ENCODE measurements around the gene LRRC4B. TPM values are rescaled to one million over a fixed set of nuclear protein-coding genes. Genes with fewer than 3 reads are reported as not detected.

LRRC4B gene
- total RNA-seq, 1 donor from 2014 or later = not detected

DNA sequence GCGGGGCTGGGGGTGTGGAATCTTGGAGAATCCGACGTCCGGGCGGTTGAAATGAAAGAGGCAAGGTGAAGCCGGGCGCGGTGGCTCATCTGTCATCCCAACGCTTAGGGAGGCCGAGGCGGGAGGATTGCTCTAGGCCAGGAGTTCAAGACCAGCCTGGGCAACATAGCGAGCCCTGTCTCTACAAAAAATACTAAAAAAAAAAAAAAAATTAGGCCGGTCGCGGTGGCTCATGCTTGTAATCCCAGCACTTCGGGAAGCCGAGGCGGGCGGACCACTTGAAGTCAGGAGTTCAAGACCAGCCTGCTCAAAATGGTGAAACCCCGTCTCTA lies 91.4 kb downstream of the LRRC4B start:
- DNase-seq (ENCODE audit: low read depth) = no peak
- Histone ChIP-seq H3K79me2 (ENCODE audit: insufficient read depth, low read length) (peaks cover 25% of the 10 kb centered on the region), H3K4me2 (ENCODE audit: low read length) (peak overlapping the region; percentile 98), H3K4me3 (ENCODE audit: insufficient read depth, low read depth, low read length) (peak overlapping the region; percentile 98), H2AFZ (ENCODE audit: low read depth, low read length) (peak overlapping the region; percentile 99), H4K20me1 (ENCODE audit: insufficient read depth, low read length) (peaks cover 20% of the 10 kb centered on the region), H3K4me1 (ENCODE audit: insufficient read depth, low read length) (peaks cover 5% of the 10 kb centered on the region), H3K27me3 (ENCODE audit: insufficient read depth, low read length) (no peaks in the 10 kb centered on the region), H3K9me3 (ENCODE audit: insufficient read depth, low read depth, low read length) (no peaks in the 10 kb centered on the region), H3K27ac (ENCODE audit: low read depth, low read length) (peak overlapping the region; percentile 70), H3K36me3 (ENCODE audit: insufficient read depth, low read length) (no peaks in the 10 kb centered on the region), H3K9ac (ENCODE audit: low read length) (peak overlapping the region; percentile 97)
- H3K9me3 Mint-ChIP-seq (ENCODE audit: unreplicated experiment) = peaks cover 27% of the 10 kb centered on the region
- H3K27me3 Mint-ChIP-seq (ENCODE audit: low read depth, unreplicated experiment) = no peaks in the 10 kb centered on the region
- no peak overlapping the region for H3K4me3 Mint-ChIP-seq (ENCODE audit: unreplicated experiment)
- TF ChIP-seq EZH2 (IDR thresholded peaks at IDR 0.05; ENCODE audit: insufficient read depth, low read length) = no peak
- TF ChIP-seq, protein P1, sequence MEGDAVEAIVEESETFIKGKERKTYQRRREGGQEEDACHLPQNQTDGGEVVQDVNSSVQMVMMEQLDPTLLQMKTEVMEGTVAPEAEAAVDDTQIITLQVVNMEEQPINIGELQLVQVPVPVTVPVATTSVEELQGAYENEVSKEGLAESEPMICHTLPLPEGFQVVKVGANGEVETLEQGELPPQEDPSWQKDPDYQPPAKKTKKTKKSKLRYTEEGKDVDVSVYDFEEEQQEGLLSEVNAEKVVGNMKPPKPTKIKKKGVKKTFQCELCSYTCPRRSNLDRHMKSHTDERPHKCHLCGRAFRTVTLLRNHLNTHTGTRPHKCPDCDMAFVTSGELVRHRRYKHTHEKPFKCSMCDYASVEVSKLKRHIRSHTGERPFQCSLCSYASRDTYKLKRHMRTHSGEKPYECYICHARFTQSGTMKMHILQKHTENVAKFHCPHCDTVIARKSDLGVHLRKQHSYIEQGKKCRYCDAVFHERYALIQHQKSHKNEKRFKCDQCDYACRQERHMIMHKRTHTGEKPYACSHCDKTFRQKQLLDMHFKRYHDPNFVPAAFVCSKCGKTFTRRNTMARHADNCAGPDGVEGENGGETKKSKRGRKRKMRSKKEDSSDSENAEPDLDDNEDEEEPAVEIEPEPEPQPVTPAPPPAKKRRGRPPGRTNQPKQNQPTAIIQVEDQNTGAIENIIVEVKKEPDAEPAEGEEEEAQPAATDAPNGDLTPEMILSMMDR (IDR thresholded peaks at IDR 0.05; ENCODE audit: insufficient read depth, low read depth, low read length) = no peak
- H3K4me1 Mint-ChIP-seq (ENCODE audit: low read depth, unreplicated experiment) = no peaks in the 10 kb centered on the region
- no peak for FAIRE-seq
- no peaks in the 10 kb centered on the region for H3K36me3 Mint-ChIP-seq (ENCODE audit: low read depth, unreplicated experiment)
- no peak overlapping the region for H3K27ac Mint-ChIP-seq (ENCODE audit: unreplicated experiment)

GRCh38 chr19:50476224-50476906 lies 91.9 kb downstream of the LRRC4B start, which contains the start of the genes EMC10 and GARIN5A:
EMC10 (plus strand) TSS chr19:50476507; CDS start chr19:50476545, 38 bp downstream.
GARIN5A (minus strand) TSS chr19:50476848; CDS start chr19:50476388, 460 bp downstream.
- Mint-ChIP-seq H3K27me3 (ENCODE audit: low read depth, unreplicated experiment) (no peaks in the 10 kb centered on the region), H3K27ac (ENCODE audit: unreplicated experiment) (no peak within 1 kb of the TSS), H3K36me3 (ENCODE audit: low read depth, unreplicated experiment) (no peaks in the 10 kb centered on the region), H3K9me3 (ENCODE audit: unreplicated experiment) (peaks cover 28% of the 10 kb centered on the region), H3K4me1 (ENCODE audit: low read depth, unreplicated experiment) (no peaks in the 10 kb centered on the region), H3K4me3 (ENCODE audit: unreplicated experiment) (no peak within 1 kb of the TSS)
- Histone ChIP-seq H3K79me2 (ENCODE audit: insufficient read depth, low read length) (peaks cover 25% of the 10 kb centered on the region), H3K27me3 (ENCODE audit: insufficient read depth, low read length) (no peaks in the 10 kb centered on the region), H3K36me3 (ENCODE audit: insufficient read depth, low read length) (no peaks in the 10 kb centered on the region), H2AFZ (ENCODE audit: low read depth, low read length) (peak within 1 kb of the TSS; percentile 99), H3K9ac (ENCODE audit: low read length) (peak within 1 kb of the TSS; percentile 97), H4K20me1 (ENCODE audit: insufficient read depth, low read length) (peaks cover 20% of the 10 kb centered on the region), H3K4me2 (ENCODE audit: low read length) (peak within 1 kb of the TSS; percentile 98), H3K27ac (ENCODE audit: low read depth, low read length) (peak within 1 kb of the TSS; percentile 70), H3K9me3 (ENCODE audit: insufficient read depth, low read depth, low read length) (no peaks in the 10 kb centered on the region), H3K4me3 (ENCODE audit: insufficient read depth, low read depth, low read length) (peak within 1 kb of the TSS; percentile 98), H3K4me1 (ENCODE audit: insufficient read depth, low read length) (peaks cover 5% of the 10 kb centered on the region)
- peak; percentile 82 for DNase-seq (ENCODE audit: low read depth)
- no peak for TF ChIP-seq EZH2 (IDR thresholded peaks at IDR 0.05; ENCODE audit: insufficient read depth, low read length)
- TF ChIP-seq, protein P1 (IDR thresholded peaks at IDR 0.05; ENCODE audit: insufficient read depth, low read depth, low read length) = no peak
- FAIRE-seq = no peak

DNA sequence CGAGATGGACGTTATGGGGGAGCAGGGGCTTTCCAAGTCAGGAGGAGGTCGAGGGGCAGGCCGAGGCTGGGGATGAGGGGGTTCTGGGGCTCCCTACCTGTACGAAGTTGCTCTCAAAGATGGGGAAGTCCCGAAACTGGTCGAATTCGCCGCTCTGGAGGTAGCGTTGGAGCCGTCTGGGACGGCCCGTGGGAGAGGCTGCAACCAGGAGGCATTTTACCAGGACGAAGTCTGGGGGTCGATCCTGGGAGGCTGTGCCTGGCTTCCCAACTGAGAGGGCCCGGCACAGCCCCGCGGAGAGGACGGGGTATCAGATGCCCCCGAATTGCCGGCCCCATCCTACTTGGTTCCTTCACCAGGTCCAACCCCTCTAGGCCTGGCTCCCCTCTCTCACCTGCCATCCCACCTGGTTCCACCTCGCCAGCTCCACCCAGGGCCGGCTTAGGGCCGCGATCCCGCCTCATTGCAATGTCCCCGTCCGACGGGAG lies 92.5 kb downstream of the LRRC4B start:
- Mint-ChIP-seq H3K27me3 (ENCODE audit: low read depth, unreplicated experiment) (no peaks in the 10 kb centered on the region), H3K4me1 (ENCODE audit: low read depth, unreplicated experiment) (no peaks in the 10 kb centered on the region), H3K4me3 (ENCODE audit: unreplicated experiment) (no peak overlapping the region), H3K36me3 (ENCODE audit: low read depth, unreplicated experiment) (no peaks in the 10 kb centered on the region), H3K9me3 (ENCODE audit: unreplicated experiment) (peaks cover 24% of the 10 kb centered on the region), H3K27ac (ENCODE audit: unreplicated experiment) (no peak overlapping the region)
- no peak overlapping the region for H3K4me3 ChIP-seq (ENCODE audit: insufficient read depth, low read depth, low read length)
- peaks cover 5% of the 10 kb centered on the region for H3K4me1 ChIP-seq (ENCODE audit: insufficient read depth, low read length)
- no peaks in the 10 kb centered on the region for H3K27me3 ChIP-seq (ENCODE audit: insufficient read depth, low read length)
- H3K36me3 ChIP-seq (ENCODE audit: insufficient read depth, low read length) = no peaks in the 10 kb centered on the region
- FAIRE-seq (no peak), DNase-seq (ENCODE audit: low read depth) (no peak)
- H2AFZ ChIP-seq (ENCODE audit: low read depth, low read length) = peak overlapping the region; percentile 99
- H3K9me3 ChIP-seq (ENCODE audit: insufficient read depth, low read depth, low read length) = no peaks in the 10 kb centered on the region
- H3K79me2 ChIP-seq (ENCODE audit: insufficient read depth, low read length) = peaks cover 25% of the 10 kb centered on the region
- H3K9ac ChIP-seq (ENCODE audit: low read length) = no peak overlapping the region
- H3K4me2 ChIP-seq (ENCODE audit: low read length) = peak overlapping the region; percentile 98
- TF ChIP-seq EZH2 (IDR thresholded peaks at IDR 0.05; ENCODE audit: insufficient read depth, low read length) = no peak
- TF ChIP-seq, protein P1 (IDR thresholded peaks at IDR 0.05; ENCODE audit: insufficient read depth, low read depth, low read length) = no peak
- H3K27ac ChIP-seq (ENCODE audit: low read depth, low read length) = no peak overlapping the region
- peaks cover 16% of the 10 kb centered on the region for H4K20me1 ChIP-seq (ENCODE audit: insufficient read depth, low read length)

Measured in astrocyte (in vitro differentiated cells and primary cell).